AG10803 (cell line): ENCODE measurements around the gene CNTNAP2.

Source experiments
- DNase-seq: peaks from one replicate; pipeline ENCODE4 v3.0.0; 2010; ENCODE audit warnings: low read depth
- H3K4me3 ChIP-seq: 2 replicates; pipeline ENCODE4 v1.5.1; 2011; ENCODE audit warnings: mild to moderate bottlenecking, low read length, control low read depth
- TF ChIP-seq, protein P1 (sequence below): conservative IDR thresholded peaks from 2 replicates; pipeline ENCODE4 v1.5.1; 2011; ENCODE audit warnings: mild to moderate bottlenecking, low read length, control low read depth, inconsistent platforms

Gene CNTNAP2

DNA sequence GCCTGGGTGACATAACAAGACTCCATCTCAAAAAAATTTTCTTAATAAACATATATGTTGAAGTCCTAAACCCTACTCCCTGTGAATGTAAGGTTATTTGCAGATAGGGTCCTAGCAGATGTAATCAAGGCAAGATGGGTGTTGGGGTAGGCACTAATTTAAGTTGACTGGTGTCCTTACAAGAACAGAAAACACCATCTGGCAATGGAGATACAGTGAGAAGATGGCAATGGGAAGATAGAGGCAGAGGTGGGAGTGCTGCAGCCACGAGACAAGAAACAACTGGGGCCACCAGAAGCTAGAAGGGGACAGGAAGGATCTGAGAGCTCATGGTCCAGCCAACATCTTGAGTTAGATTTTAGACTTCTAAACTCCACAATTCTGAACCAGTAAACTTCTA, 606.4 kb downstream of the CNTNAP2 start:
- no peak for DNase-seq
- TF ChIP-seq, protein P1, sequence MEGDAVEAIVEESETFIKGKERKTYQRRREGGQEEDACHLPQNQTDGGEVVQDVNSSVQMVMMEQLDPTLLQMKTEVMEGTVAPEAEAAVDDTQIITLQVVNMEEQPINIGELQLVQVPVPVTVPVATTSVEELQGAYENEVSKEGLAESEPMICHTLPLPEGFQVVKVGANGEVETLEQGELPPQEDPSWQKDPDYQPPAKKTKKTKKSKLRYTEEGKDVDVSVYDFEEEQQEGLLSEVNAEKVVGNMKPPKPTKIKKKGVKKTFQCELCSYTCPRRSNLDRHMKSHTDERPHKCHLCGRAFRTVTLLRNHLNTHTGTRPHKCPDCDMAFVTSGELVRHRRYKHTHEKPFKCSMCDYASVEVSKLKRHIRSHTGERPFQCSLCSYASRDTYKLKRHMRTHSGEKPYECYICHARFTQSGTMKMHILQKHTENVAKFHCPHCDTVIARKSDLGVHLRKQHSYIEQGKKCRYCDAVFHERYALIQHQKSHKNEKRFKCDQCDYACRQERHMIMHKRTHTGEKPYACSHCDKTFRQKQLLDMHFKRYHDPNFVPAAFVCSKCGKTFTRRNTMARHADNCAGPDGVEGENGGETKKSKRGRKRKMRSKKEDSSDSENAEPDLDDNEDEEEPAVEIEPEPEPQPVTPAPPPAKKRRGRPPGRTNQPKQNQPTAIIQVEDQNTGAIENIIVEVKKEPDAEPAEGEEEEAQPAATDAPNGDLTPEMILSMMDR, result no peak

DNA sequence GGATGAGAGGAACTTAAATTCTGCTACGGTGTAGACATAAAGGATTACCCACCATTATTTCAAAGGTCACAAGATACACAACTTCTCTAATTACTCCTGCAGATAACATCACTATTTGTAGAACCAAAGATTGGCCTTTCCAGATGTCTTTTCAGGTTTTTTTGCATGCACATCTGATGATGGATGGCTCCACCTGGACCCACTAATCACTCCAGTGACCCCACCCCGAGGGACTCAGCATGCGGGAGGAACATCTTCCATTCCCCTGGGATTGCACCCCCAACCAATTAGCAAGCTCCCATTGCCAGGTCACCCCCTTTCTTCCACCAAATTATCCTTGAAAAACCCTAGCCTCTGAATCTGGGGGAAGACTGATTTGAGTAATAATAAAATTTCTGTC, 608.9 kb downstream of the CNTNAP2 start:
- DNase-seq, result no peak
- no peak overlapping the region for H3K4me3 ChIP-seq

More for the DNA sequence above, 606.4 kb downstream of the CNTNAP2 start:
- H3K4me3 ChIP-seq, result no peak overlapping the region

DNA sequence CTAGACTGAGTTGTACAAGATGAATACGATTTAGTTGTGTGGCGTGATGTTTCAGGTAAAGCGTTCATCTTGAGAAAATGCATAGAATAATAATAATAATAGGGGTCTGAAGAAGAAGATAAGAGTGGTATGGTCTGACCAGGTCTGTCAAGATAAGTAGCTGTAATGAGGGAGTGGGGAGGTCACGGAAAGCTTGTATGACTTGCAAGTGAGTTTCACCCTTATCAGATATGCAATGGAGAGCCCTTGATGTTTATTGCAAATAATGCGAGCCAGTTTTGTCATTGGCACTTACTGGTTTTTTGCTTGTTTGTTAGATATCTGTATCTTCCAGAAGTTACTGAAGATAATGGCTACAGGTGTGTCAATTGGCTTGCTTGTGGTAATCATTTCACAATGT, 611.5 kb downstream of the CNTNAP2 start:
- no peak overlapping the region for H3K4me3 ChIP-seq
- TF ChIP-seq, protein P1, result no peak
- DNase-seq, result no peak

More for the DNA sequence above, 608.9 kb downstream of the CNTNAP2 start:
- TF ChIP-seq, protein P1, result no peak

DNA sequence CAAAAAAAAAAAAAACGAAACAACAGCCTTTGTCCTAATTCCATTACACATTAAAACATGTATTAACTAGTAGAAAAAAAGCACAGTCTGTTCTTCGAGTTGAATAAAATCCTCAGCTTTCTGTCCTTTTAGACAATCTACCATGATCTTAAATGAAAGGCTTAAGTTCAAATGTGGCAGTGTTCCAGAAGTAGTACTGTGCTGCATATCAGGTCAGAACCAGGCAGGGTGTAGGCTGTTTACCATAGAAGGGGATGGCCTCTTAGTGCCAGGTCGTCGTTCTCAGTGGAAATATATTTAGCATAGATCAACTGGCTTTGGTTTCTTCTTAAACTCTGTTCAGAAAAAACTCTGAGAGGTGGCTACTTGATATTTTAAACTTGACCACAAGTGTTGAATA, 612.0 kb downstream of the CNTNAP2 start:
- DNase-seq, result no peak
- TF ChIP-seq, protein P1, result no peak
- no peak overlapping the region for H3K4me3 ChIP-seq

DNA sequence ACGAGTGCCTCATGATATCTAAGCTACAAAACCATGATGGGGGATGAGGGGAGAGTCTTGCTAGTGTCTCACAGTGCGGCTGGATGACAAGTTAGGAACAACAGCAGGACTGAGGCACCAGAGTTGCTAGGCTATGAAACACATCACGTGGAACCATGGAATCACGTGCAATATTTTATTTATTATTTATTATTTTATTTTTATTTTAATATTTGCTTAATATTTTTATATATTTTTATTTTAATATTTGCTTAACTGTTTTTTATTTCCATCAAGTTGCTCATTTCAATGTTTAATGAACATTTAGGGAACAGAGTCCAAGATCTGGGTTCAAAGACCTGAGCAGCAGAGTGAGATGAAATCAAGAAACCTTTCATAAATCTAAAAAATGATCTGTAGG, 614.6 kb downstream of the CNTNAP2 start:
- H3K4me3 ChIP-seq, result no peak overlapping the region
- TF ChIP-seq, protein P1, result no peak
- DNase-seq, result no peak

DNA sequence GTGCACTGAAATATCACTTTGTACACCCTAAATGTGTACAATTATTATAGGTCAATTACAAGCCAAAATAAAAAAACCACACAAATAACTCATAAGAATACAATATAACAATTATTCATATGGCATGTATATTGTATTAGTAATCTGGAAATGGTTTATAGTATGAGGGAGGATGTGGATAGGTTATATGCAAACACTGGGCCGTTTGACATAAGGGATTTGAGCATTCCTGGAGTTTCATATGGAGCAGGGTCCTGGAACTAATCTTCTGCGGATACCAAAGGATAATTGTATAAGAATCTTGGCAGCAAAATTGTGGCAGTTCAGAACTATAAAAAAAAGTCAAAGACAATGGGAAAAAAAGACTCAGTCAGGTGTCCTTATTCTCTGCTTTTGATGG, 619.4 kb downstream of the CNTNAP2 start:
- TF ChIP-seq, protein P1, result no peak
- DNase-seq, result no peak
- H3K4me3 ChIP-seq, result no peak overlapping the region

DNA sequence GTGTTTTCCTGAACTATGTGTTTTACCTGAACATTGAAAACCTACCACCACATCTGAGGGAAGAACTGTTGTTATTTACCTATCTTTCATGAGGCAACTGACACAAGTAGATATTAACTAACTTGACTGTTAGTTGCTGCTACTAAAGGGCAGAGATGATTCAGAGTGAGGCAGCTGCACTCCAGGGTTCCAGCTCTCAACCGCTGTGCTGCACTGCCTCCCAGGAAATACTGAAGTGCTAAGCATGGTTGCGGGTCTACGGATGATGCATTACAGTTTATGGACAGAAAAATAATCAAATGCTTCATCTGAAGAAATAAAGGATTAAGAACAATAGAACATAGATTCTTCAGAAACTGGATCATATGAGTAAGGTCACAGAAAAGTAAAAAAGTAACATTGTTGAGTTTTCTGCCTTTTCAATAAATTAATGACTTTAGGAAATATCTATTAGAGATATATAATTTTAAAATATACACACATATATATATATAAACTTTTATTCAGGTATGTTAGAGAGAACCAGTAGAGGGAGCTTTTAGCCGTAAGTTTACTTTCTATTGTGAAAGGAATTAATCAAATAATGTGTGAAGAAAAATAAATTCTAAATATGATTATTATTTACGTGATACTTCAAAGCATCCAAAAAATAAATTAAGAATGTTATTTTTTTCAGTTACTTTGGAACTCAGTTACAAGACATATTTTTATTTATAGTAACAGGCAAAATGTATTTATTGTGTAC, 620.0 kb downstream of the CNTNAP2 start:
- DNase-seq, result peak; percentile 3
- H3K4me3 ChIP-seq, result no peak overlapping the region
- TF ChIP-seq, protein P1, result peak; percentile 29; the same call in 1 of the 2 replicates
